22Rv1 (cell line): Measurements from ENCODE around the gene STYXL1.

Experiments used
- H3K27ac ChIP-seq: fragments of 450-650 bp; 2 replicates; pipeline ENCODE4 v1.5.1; 2017
- CTCF ChIP-seq: fragments of 450-650 bp; IDR thresholded peaks from 2 replicates; pipeline ENCODE4 v1.5.1; 2017; ENCODE audit warnings: mild to moderate bottlenecking
- ZFX ChIP-seq: fragments of 450-650 bp; IDR thresholded peaks from 2 replicates; pipeline ENCODE4 v1.6.1; 2017; ENCODE audit warnings: antibody characterized with exemption, borderline replicate concordance

STYXL1 gene

GRCh38 chr7:75980430-75981202 is 67.2 kb downstream of the STYXL1 start:
- peak overlapping the region; percentile 30; the same call in 1 of the 2 replicates for H3K27ac ChIP-seq

GRCh38 chr7:75979759-75980429 is 67.9 kb downstream of the STYXL1 start:
- TF ChIP-seq ZFX (no peak), CTCF (no peak)
- H3K27ac ChIP-seq: peak overlapping the region; percentile 30; the same call in 1 of the 2 replicates

More at GRCh38 chr7:75980430-75981202, 67.2 kb downstream of the STYXL1 start:
- TF ChIP-seq CTCF (no peak), ZFX (no peak)

GRCh38 chr7:75977743-75978142 is 70.1 kb downstream of the STYXL1 start:
- TF ChIP-seq CTCF (no peak), ZFX (no peak)
- H3K27ac ChIP-seq: peak overlapping the region; percentile 10; the same call in 1 of the 2 replicates

GRCh38 chr7:75971961-75972763 is 75.6 kb downstream of the STYXL1 start:
- no peak overlapping the region for H3K27ac ChIP-seq
- TF ChIP-seq ZFX (no peak), CTCF (no peak)

- TF ChIP-seq CTCF: no peak
- no peak for TF ChIP-seq ZFX
- no peak overlapping the region for H3K27ac ChIP-seq
Observed at GRCh38 chr7:75971309-75971960, 76.4 kb downstream of the STYXL1 start.

- TF ChIP-seq ZFX: no peak
- TF ChIP-seq CTCF: no peak
- H3K27ac ChIP-seq: peak overlapping the region; percentile 40
Observed at GRCh38 chr7:75969704-75970498, 77.9 kb downstream of the STYXL1 start.
